Endothelial cell of umbilical vein (primary cell): ENCODE results near the gene DSPP. TPM values are rescaled to one million over a fixed set of nuclear protein-coding genes. Genes with fewer than 3 reads are reported as not detected.
"Not testable (repeated sequence)": the region's sequence is repeated elsewhere in the genome, so short reads cannot be mapped to it uniquely, and the experiment has no call there.

Experiments
- BruUV-seq: library from RNA; stranded (reverse); fragments of 400-500 nt; replicated peaks from 2 replicates; lab custom pipeline; 2021; lab: Mats Ljungman, UMichigan
- CTCF ChIA-PET: fragments of 300-600, 350-600 bp; sonication (Branson Sonifier 250); formaldehyde crosslinking; loops from one replicate; lab custom pipeline; 2021; ENCODE audit warnings: antibody characterized with exemption, inconsistent platforms; lab: Charles Lee
- POLR2A ChIA-PET: fragments of 300-600, 350-600 bp; sonication (Branson Sonifier 250); formaldehyde crosslinking; loops from one replicate; lab custom pipeline; 2021; ENCODE audit warnings: antibody characterized with exemption, inconsistent platforms; lab: Charles Lee
- DNase-seq: peaks from one replicate; pipeline ENCODE4 v3.0.0-alpha.2; 2011; ENCODE audit warnings: low read depth, low spot score
- FAIRE-seq: peaks from 2 replicates; lab custom pipeline; 2011; peaks lifted over from hg19 to GRCh38; lab: Jason Lieb, UNC
- H2AFZ ChIP-seq: 2 replicates; pipeline ENCODE4 v1.6.0; 2012; ENCODE audit warnings: low read depth, low read length, control low read depth, inconsistent platforms
- H3K27ac ChIP-seq: 2 replicates; pipeline ENCODE4 v1.5.1; 2011; ENCODE audit warnings: low read depth, mild to moderate bottlenecking, control low read depth, low read length, moderate library complexity; ENCODE audit not compliant: insufficient read depth
- H3K27me3 ChIP-seq, 2 experiments: 2 replicates each; pipeline versions ENCODE4 v1.6.0 to v1.6.1; 2011; ENCODE audit warnings: low read length in 2 of 2, mixed read lengths in 1 of 2; ENCODE audit not compliant: control insufficient read depth in 2 of 2, insufficient read depth in 2 of 2
- H3K36me3 ChIP-seq, 2 experiments: 2 replicates in 1 of 2; 3 replicates in 1 of 2; pipeline ENCODE4 v1.5.1; 2011; ENCODE audit warnings: low read length in 2 of 2, mild to moderate bottlenecking in 1 of 2, moderate library complexity in 1 of 2; ENCODE audit not compliant: control insufficient read depth in 2 of 2, insufficient read depth in 2 of 2; ENCODE audit errors: extremely low read depth in 1 of 2
- H3K4me1 ChIP-seq: 3 replicates; pipeline ENCODE4 v1.5.1; 2011; ENCODE audit warnings: mild to moderate bottlenecking, low read length; ENCODE audit not compliant: control insufficient read depth, insufficient read depth; ENCODE audit errors: extremely low read depth
- H3K4me2 ChIP-seq: 2 replicates; pipeline ENCODE4 v1.6.1; 2011; ENCODE audit warnings: low read length, control low read depth, mixed read lengths; ENCODE audit not compliant: insufficient read depth
- H3K4me3 ChIP-seq, 3 experiments: fragments of 200-600 bp in 1 of 3; sonication (generic), shearing (Covaris generic) in 1 of 3; replicated peaks in 1 of 3; 2 replicates each; pipeline ENCODE4 v1.5.1; 2011 to 2016; ENCODE audit warnings: control low read depth in 3 of 3, low read length in 3 of 3, mild to moderate bottlenecking in 2 of 3, inconsistent platforms in 1 of 3, low read depth in 1 of 3, moderate library complexity in 1 of 3; ENCODE audit not compliant: insufficient read depth in 1 of 3
- H3K79me2 ChIP-seq: 2 replicates; pipeline ENCODE4 v1.6.0; 2012; ENCODE audit warnings: low read length, inconsistent platforms; ENCODE audit not compliant: control insufficient read depth, insufficient read depth
- H3K9ac ChIP-seq: replicated peaks from 2 replicates; pipeline ENCODE3; 2011; ENCODE audit warnings: low read length, control low read depth; ENCODE audit not compliant: insufficient read depth; ENCODE audit errors: extremely low read depth
- H3K9me1 ChIP-seq: replicated peaks from 3 replicates; pipeline ENCODE4 v1.6.0; 2011; ENCODE audit warnings: mild to moderate bottlenecking, low read length; ENCODE audit not compliant: control insufficient read depth, insufficient read depth; ENCODE audit errors: extremely low read depth
- H3K9me3 ChIP-seq: replicated peaks from 2 replicates; pipeline ENCODE4 v1.5.1; 2012; ENCODE audit warnings: low read length, inconsistent platforms; ENCODE audit not compliant: control insufficient read depth, insufficient read depth
- H4K20me1 ChIP-seq: replicated peaks from 2 replicates; pipeline ENCODE3; 2011; ENCODE audit warnings: mild to moderate bottlenecking, low read length; ENCODE audit not compliant: control insufficient read depth, insufficient read depth; ENCODE audit errors: extremely low read depth
- EZH2 ChIP-seq: IDR thresholded peaks from 2 replicates; pipeline ENCODE4 v1.6.1; 2012; ENCODE audit warnings: borderline replicate concordance, low read depth, mild to moderate bottlenecking, moderate library complexity, low read length, inconsistent platforms; ENCODE audit not compliant: severe bottlenecking
- FOS ChIP-seq: IDR thresholded peaks from 2 replicates; pipeline ENCODE4 v1.6.1; 2011; ENCODE audit warnings: mild to moderate bottlenecking, low read length, moderate library complexity, borderline replicate concordance; ENCODE audit not compliant: insufficient read depth
- GATA2 ChIP-seq: IDR thresholded peaks from 2 replicates; pipeline ENCODE4 v1.7.0; 2011; ENCODE audit warnings: low read depth, mild to moderate bottlenecking, moderate library complexity, mixed read lengths, low read length; ENCODE audit not compliant: insufficient read length, insufficient read depth
- JUN ChIP-seq: IDR thresholded peaks from 2 replicates; pipeline ENCODE4 v1.6.1; 2011; ENCODE audit warnings: borderline replicate concordance, low read depth; ENCODE audit not compliant: insufficient read length, insufficient read depth
- MYC ChIP-seq: IDR thresholded peaks from one replicate; pipeline ENCODE4 v1.6.1; 2011; ENCODE audit warnings: mild to moderate bottlenecking, low read depth, low read length
- POLR2A ChIP-seq: IDR thresholded peaks from 2 replicates; pipeline ENCODE4 v1.6.1; 2012; ENCODE audit warnings: low read depth, mild to moderate bottlenecking, control low read depth, low read length
- POLR2AphosphoS5 ChIP-seq: IDR thresholded peaks from 2 replicates; pipeline ENCODE4 v1.6.1; 2012; ENCODE audit warnings: low read depth, mild to moderate bottlenecking, control low read depth, low read length, moderate library complexity; ENCODE audit not compliant: insufficient read depth
- dilution Hi-C: fragments of 300-500 bp; cut with MboI; formaldehyde crosslinking; loops from one replicate; pipeline ENCODE4 v1.15.0; 2019; ENCODE audit warnings: low sequenced_read_pairs; ENCODE audit not compliant: extremely low pct_ligation_motif_present
- intact Hi-C: fragments of 100-400 bp; cut with micrococcal nuclease; formaldehyde crosslinking; loops from one replicate; pipeline ENCODE4 v1.10.0; 2022
- polyA plus RNA-seq, 4 experiments: library from polyadenylated mRNA; depleted of rRNA in 3 of 4; stranded (reverse) in 3 of 4; unstranded in 1 of 4; fragments of >200 nt; gene quantifications; 2 replicates each; pipeline versions ENCODE4 v1.2.1 to v1.2.3, GENCODE V29; 2011 to 2012; ENCODE audit warnings: missing spikeins in 1 of 4
- total RNA-seq: library from RNA; stranded (reverse); gene quantifications from 2 replicates; pipeline ENCODE4 v1.2.3, GENCODE V29; 2021
- TF ChIP-seq, protein P1 (sequence below), 2 donors: IDR thresholded peaks; 1 replicate in 1 of 2; 2 replicates in 1 of 2; pipeline ENCODE4 v1.5.1; 2011; ENCODE audit warnings: low read length in 2 of 2, mild to moderate bottlenecking in 2 of 2, moderate library complexity in 2 of 2, control low read depth in 1 of 2, inconsistent platforms in 1 of 2, low read depth in 1 of 2; ENCODE audit not compliant: insufficient read depth in 1 of 2; ENCODE audit errors: extremely low read depth in 1 of 2
- TF ChIP-seq, protein P2 (sequence below): IDR thresholded peaks from 2 replicates; pipeline ENCODE4 v1.6.1; 2011; ENCODE audit not compliant: insufficient read depth, insufficient read length

The DSPP gene
- total and polyA plus RNA-seq, 2 donors (not counting 3 experiments of a cell fraction or from before 2014, with no cell fraction given), result not detected

DNA sequence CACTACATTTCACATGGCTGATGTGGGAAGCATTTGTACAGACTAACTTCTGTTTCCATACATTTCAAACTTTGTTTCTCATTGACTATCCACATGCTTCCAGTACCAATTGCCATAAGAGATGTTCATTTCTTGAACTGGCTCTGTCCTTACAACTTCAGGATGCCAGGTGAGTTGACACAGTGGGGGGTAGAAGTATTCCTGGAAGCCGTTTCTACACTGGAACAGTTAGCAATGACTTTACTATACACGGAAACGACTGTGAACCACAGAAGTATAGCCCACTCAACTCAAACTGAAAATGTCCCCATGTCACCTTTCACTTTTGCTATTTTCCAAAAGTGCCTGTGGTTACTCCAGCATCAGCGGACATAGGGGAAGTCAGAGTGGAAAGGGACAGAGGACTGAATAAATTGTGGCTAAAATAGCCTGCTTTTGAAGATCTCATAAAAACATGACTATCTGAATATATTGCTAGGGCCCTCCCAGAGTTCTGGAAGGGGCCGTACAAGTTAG, 38.0 kb upstream of the DSPP start:
- CTCF ChIA-PET, result no interaction called here
- POLR2A ChIA-PET, result no interaction called here
- Histone ChIP-seq H3K27ac (no peak overlapping the region), H4K20me1 (no peaks in the 10 kb centered on the region), H3K4me1 (no peaks in the 10 kb centered on the region), H3K4me3 (no peak overlapping the region), H3K4me2 (no peak overlapping the region), H3K79me2 (no peaks in the 10 kb centered on the region), H3K9ac (no peak overlapping the region), H3K27me3 (no peaks in the 10 kb centered on the region), H3K9me1 (no peaks in the 10 kb centered on the region), H2AFZ (no peak overlapping the region), H3K9me3 (no peaks in the 10 kb centered on the region), H3K36me3 (no peaks in the 10 kb centered on the region)
- no TSS peak for BruUV-seq
- TF ChIP-seq MYC (no peak), FOS (no peak), GATA2 (no peak), JUN (no peak), POLR2AphosphoS5 (no peak), POLR2A (no peak), EZH2 (no peak)
- TF ChIP-seq, protein P1, sequence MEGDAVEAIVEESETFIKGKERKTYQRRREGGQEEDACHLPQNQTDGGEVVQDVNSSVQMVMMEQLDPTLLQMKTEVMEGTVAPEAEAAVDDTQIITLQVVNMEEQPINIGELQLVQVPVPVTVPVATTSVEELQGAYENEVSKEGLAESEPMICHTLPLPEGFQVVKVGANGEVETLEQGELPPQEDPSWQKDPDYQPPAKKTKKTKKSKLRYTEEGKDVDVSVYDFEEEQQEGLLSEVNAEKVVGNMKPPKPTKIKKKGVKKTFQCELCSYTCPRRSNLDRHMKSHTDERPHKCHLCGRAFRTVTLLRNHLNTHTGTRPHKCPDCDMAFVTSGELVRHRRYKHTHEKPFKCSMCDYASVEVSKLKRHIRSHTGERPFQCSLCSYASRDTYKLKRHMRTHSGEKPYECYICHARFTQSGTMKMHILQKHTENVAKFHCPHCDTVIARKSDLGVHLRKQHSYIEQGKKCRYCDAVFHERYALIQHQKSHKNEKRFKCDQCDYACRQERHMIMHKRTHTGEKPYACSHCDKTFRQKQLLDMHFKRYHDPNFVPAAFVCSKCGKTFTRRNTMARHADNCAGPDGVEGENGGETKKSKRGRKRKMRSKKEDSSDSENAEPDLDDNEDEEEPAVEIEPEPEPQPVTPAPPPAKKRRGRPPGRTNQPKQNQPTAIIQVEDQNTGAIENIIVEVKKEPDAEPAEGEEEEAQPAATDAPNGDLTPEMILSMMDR (IDR thresholded peaks at IDR 0.05; ENCODE audit: extremely low read depth in 1 of 2, insufficient read depth in 1 of 2, low read depth in 1 of 2, low read length in 2 of 2), result no peak
- TF ChIP-seq, protein P2, sequence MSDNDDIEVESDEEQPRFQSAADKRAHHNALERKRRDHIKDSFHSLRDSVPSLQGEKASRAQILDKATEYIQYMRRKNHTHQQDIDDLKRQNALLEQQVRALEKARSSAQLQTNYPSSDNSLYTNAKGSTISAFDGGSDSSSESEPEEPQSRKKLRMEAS, result no peak
- FAIRE-seq (no peak), DNase-seq (no peak)
- intact Hi-C loops (no loop called here), dilution Hi-C loops (no loop called here)

DNA sequence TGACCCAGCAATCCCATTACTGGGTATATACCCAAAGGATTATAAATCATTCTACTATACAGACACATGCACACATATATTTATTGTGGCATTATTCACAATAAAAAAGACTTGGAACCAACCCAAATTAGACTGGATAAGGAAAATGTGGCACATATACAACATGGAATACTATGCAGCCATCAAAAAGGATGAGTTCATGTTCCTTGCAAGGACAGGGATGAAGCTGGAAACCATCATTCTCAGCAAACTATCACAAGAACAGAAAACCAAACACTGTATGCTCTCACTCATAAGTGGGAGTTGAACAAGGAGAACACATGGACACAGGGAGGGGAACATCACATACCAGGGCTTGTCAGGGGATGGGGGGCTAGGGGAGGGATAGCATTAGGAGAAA, 34.0 kb upstream of the DSPP start:
- intact Hi-C loops, BruUV-seq, dilution Hi-C loops: not testable (repeated sequence)

More for the DNA sequence above, 34.0 kb upstream of the DSPP start:
- H2AFZ ChIP-seq, H3K9ac ChIP-seq, H3K4me1 ChIP-seq, DNase-seq, H3K9me1 ChIP-seq, CTCF ChIA-PET, H3K4me2 ChIP-seq, H3K4me3 ChIP-seq, FAIRE-seq, H3K27me3 ChIP-seq, POLR2A ChIA-PET, H3K9me3 ChIP-seq, H3K27ac ChIP-seq, H4K20me1 ChIP-seq, H3K36me3 ChIP-seq, H3K79me2 ChIP-seq: not testable (repeated sequence)
